GM12891 (cell line): ENCODE data around the gene UTP15. TPM values are rescaled to one million over a fixed set of nuclear protein-coding genes. Genes with fewer than 3 reads are reported as not detected.

ENCODE experiments used
- DNase-seq: peaks from one replicate; pipeline ENCODE4 v3.0.0; 2011; ENCODE audit warnings: low spot score; ENCODE audit not compliant: insufficient read length
- FAIRE-seq: peaks from 2 replicates; lab custom pipeline; 2011; peaks lifted over from hg19 to GRCh38; lab: Jason Lieb, UNC
- PAX5 ChIP-seq: IDR thresholded peaks from 2 replicates; pipeline ENCODE4 v1.6.1; 2011; ENCODE audit warnings: low read length, moderate library complexity, mild to moderate bottlenecking; ENCODE audit not compliant: insufficient read depth, severe bottlenecking
- POLR2A ChIP-seq: IDR thresholded peaks from 2 replicates; pipeline ENCODE4 v1.6.1; 2011; ENCODE audit warnings: low read depth, low read length, control low read depth
- POLR2AphosphoS5 ChIP-seq: IDR thresholded peaks from 2 replicates; pipeline ENCODE4 v1.6.1; 2011; ENCODE audit warnings: low read depth, low read length, control low read depth
- POU2F2 ChIP-seq: IDR thresholded peaks from 2 replicates; pipeline ENCODE4 v1.6.1; 2011; ENCODE audit warnings: low read depth, mild to moderate bottlenecking, control low read depth, low read length, moderate library complexity
- SPI1 ChIP-seq: IDR thresholded peaks from 2 replicates; pipeline ENCODE4 v1.6.1; 2011; ENCODE audit warnings: low read depth, low read length, control low read depth
- TAF1 ChIP-seq: IDR thresholded peaks from 2 replicates; pipeline ENCODE4 v1.6.1; 2011; ENCODE audit warnings: low read depth, low read length, control low read depth
- polyA plus RNA-seq: library from polyadenylated mRNA; unstranded; fragments of >200 nt; gene quantifications from one replicate; pipeline ENCODE4 v1.2.1, GENCODE V29; 2012; ENCODE audit warnings: low read depth, missing spikeins, inconsistent platforms; ENCODE audit not compliant: missing spikeins

The UTP15 gene
- polyA plus RNA-seq, result 14.7 TPM

- DNase-seq (peak; percentile 47), FAIRE-seq (peak; percentile 99)
- TF ChIP-seq TAF1 (peak; percentile 49), POLR2A (peak; percentile 72), POLR2AphosphoS5 (peak; percentile 62), SPI1 (peak; percentile 33), POU2F2 (peak; percentile 71), PAX5 (peak; percentile 81)
Observed at GRCh38 chr5:73565139-73565968, at the start of gene UTP15, which contains the start of gene ANKRA2. UTP15 (plus strand) TSS chr5:73565743; CDS start chr5:73567345, 1,602 bp downstream. ANKRA2 (minus strand) TSS chr5:73565639; CDS start chr5:73562881, 2,758 bp downstream.

- no peak for TF ChIP-seq SPI1
- TF ChIP-seq POU2F2, result no peak
- no peak for TF ChIP-seq TAF1
- no peak for TF ChIP-seq POLR2AphosphoS5
- no peak for TF ChIP-seq PAX5
- no peak for TF ChIP-seq POLR2A
- DNase-seq (peak; percentile 63), FAIRE-seq (peak; percentile 96)
Observed at GRCh38 chr5:73519531-73520283, 45.8 kb upstream of the UTP15 start.

GRCh38 chr5:73522989-73523388 is 42.6 kb upstream of the UTP15 start:
- TF ChIP-seq POLR2A, result no peak
- no peak for TF ChIP-seq POLR2AphosphoS5
- no peak for TF ChIP-seq PAX5
- no peak for TF ChIP-seq TAF1
- no peak for TF ChIP-seq POU2F2
- TF ChIP-seq SPI1, result no peak
- FAIRE-seq (no peak), DNase-seq (no peak)

GRCh38 chr5:73523861-73524260 is 41.7 kb upstream of the UTP15 start:
- DNase-seq (no peak), FAIRE-seq (no peak)
- TF ChIP-seq TAF1, result no peak

- no peak for DNase-seq
- FAIRE-seq, result no peak
- TF ChIP-seq POLR2A (no peak), POU2F2 (no peak), PAX5 (no peak), POLR2AphosphoS5 (no peak), TAF1 (no peak), SPI1 (no peak)
Observed at GRCh38 chr5:73525606-73526203, 39.8 kb upstream of the UTP15 start.

GRCh38 chr5:73528248-73528647 is 37.3 kb upstream of the UTP15 start:
- DNase-seq (no peak), FAIRE-seq (no peak)
- TF ChIP-seq SPI1 (peak; percentile 60), TAF1 (no peak), POLR2AphosphoS5 (no peak), POU2F2 (no peak), PAX5 (no peak), POLR2A (no peak)

- no peak for TF ChIP-seq PAX5
- no peak for TF ChIP-seq POLR2A
- TF ChIP-seq POU2F2, result no peak
- no peak for TF ChIP-seq POLR2AphosphoS5
- TF ChIP-seq SPI1, result no peak
- TF ChIP-seq TAF1, result no peak
- DNase-seq, result no peak
- no peak for FAIRE-seq
Observed at GRCh38 chr5:73529081-73529480, 36.5 kb upstream of the UTP15 start.

GRCh38 chr5:73531356-73531755 is 34.2 kb upstream of the UTP15 start:
- TF ChIP-seq POU2F2 (no peak), SPI1 (no peak)
- FAIRE-seq (no peak), DNase-seq (no peak)

GRCh38 chr5:73532195-73532594 is 33.3 kb upstream of the UTP15 start:
- no peak for FAIRE-seq
- DNase-seq, result no peak

More at GRCh38 chr5:73532195-73532594, 33.3 kb upstream of the UTP15 start:
- TF ChIP-seq POLR2AphosphoS5, result no peak
- no peak for TF ChIP-seq PAX5
- no peak for TF ChIP-seq POLR2A
- TF ChIP-seq POU2F2, result no peak
- TF ChIP-seq SPI1, result no peak
- no peak for TF ChIP-seq TAF1
